IMR-90 (cell line): Measurements from ENCODE around the gene DISP2. TPM values are rescaled to one million over a fixed set of nuclear protein-coding genes. Genes with fewer than 3 reads are reported as not detected.

ENCODE experiments used
- ELK1 ChIP-seq: fragments of 150-350 bp; IDR thresholded peaks from 2 replicates; pipeline ENCODE4 v1.6.1; 2016; ENCODE audit warnings: low read depth, mild to moderate bottlenecking, low read length, moderate library complexity, borderline replicate concordance
- polyA plus RNA-seq, 3 experiments: library from polyadenylated mRNA; depleted of rRNA; stranded (reverse); fragments of >200 nt; gene quantifications; 2 replicates each; pipeline ENCODE4 v1.2.3, GENCODE V29; 2012; ENCODE audit warnings: low replicate concordance in 1 of 3
- total RNA-seq: library from RNA; depleted of rRNA; stranded (reverse); fragments of >200 nt; gene quantifications from 2 replicates; pipeline ENCODE4 v1.2.3, GENCODE V29; 2012

Gene DISP2
- total and polyA plus RNA-seq, 2 of the 4 experiments (the other 2 are of a cell fraction) = 0.34 to 0.36 TPM

- TF ChIP-seq ELK1 = no peak
These were observed 35.3 kb upstream of the DISP2 start (continued) for GRCh38 chr15:40322531-40323238.
